Mammary epithelial cell (primary cell): Measurements from ENCODE around the gene AP1M1.

Experiments used
- EZH2 ChIP-seq: IDR thresholded peaks from 2 replicates; pipeline ENCODE4 v1.6.1; 2012; ENCODE audit warnings: low read length, inconsistent platforms, borderline replicate concordance
- TF ChIP-seq, protein P1 (sequence below), 2 donors: IDR thresholded peaks in 1 of 2; conservative IDR thresholded peaks in 1 of 2; 2 replicates each; pipeline ENCODE4 v1.5.1; 2011 to 2012; ENCODE audit warnings: inconsistent platforms in 2 of 2, low read length in 2 of 2, mild to moderate bottlenecking in 2 of 2, control low read depth in 1 of 2, low read depth in 1 of 2; ENCODE audit not compliant: insufficient read depth in 1 of 2; ENCODE audit errors: extremely low read depth in 1 of 2

DNA sequence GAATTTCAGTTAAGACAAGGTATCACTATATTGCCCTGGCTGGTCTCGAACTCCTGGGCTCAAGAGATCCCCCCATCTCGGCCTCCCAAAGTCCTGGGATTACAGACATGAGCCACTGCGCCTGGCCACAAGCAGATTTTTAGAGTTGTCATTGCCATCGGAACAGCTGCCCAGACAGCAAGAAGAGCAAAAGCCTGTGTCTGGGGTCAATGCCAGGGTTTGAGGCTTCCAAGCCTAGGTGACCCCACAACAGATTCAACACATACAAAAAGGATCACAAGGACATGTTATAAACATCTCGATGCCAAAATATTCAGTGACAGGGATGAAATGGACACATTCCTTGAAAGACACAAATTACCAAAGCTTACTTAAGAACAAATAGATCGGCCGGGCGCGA lies 86.8 kb downstream of the AP1M1 start:
- TF ChIP-seq, protein P1, sequence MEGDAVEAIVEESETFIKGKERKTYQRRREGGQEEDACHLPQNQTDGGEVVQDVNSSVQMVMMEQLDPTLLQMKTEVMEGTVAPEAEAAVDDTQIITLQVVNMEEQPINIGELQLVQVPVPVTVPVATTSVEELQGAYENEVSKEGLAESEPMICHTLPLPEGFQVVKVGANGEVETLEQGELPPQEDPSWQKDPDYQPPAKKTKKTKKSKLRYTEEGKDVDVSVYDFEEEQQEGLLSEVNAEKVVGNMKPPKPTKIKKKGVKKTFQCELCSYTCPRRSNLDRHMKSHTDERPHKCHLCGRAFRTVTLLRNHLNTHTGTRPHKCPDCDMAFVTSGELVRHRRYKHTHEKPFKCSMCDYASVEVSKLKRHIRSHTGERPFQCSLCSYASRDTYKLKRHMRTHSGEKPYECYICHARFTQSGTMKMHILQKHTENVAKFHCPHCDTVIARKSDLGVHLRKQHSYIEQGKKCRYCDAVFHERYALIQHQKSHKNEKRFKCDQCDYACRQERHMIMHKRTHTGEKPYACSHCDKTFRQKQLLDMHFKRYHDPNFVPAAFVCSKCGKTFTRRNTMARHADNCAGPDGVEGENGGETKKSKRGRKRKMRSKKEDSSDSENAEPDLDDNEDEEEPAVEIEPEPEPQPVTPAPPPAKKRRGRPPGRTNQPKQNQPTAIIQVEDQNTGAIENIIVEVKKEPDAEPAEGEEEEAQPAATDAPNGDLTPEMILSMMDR (conservative IDR thresholded peaks at IDR 0.05 in 1 of 2, IDR thresholded peaks at IDR 0.05 in 1 of 2; ENCODE audit: extremely low read depth in 1 of 2, insufficient read depth in 1 of 2, low read depth in 1 of 2, low read length in 2 of 2), result no peak
- no peak for TF ChIP-seq EZH2
